Fibroblast of lung (primary cell): ENCODE results near the gene KRT75.

Experiments
- EZH2 ChIP-seq: IDR thresholded peaks from 2 replicates; pipeline ENCODE4 v1.5.1; 2012; ENCODE audit warnings: low read length, control low read depth, mild to moderate bottlenecking; ENCODE audit errors: missing control alignments
- TF ChIP-seq, protein P1 (sequence below), 2 donors: IDR thresholded peaks in 1 of 2; conservative IDR thresholded peaks in 1 of 2; 1 replicate in 1 of 2; 2 replicates in 1 of 2; pipeline ENCODE4 v1.5.1; 2011 to 2012; ENCODE audit warnings: low read length in 2 of 2, control low read depth in 1 of 2, inconsistent platforms in 1 of 2, low read depth in 1 of 2, mild to moderate bottlenecking in 1 of 2

- TF ChIP-seq, protein P1, sequence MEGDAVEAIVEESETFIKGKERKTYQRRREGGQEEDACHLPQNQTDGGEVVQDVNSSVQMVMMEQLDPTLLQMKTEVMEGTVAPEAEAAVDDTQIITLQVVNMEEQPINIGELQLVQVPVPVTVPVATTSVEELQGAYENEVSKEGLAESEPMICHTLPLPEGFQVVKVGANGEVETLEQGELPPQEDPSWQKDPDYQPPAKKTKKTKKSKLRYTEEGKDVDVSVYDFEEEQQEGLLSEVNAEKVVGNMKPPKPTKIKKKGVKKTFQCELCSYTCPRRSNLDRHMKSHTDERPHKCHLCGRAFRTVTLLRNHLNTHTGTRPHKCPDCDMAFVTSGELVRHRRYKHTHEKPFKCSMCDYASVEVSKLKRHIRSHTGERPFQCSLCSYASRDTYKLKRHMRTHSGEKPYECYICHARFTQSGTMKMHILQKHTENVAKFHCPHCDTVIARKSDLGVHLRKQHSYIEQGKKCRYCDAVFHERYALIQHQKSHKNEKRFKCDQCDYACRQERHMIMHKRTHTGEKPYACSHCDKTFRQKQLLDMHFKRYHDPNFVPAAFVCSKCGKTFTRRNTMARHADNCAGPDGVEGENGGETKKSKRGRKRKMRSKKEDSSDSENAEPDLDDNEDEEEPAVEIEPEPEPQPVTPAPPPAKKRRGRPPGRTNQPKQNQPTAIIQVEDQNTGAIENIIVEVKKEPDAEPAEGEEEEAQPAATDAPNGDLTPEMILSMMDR (conservative IDR thresholded peaks at IDR 0.05 in 1 of 2, IDR thresholded peaks at IDR 0.05 in 1 of 2; ENCODE audit: low read depth in 1 of 2, low read length in 2 of 2): no peak
- TF ChIP-seq EZH2: no peak
These were observed 39.6 kb upstream of the KRT75 start, which contains the start of gene KRT6C for GRCh38 chr12:52473768-52474167.
